Measurements from ENCODE around the gene DAB2IP.
A peak's percentile ranks its signal among the peaks of the same experiment; 100 is the strongest.

DAB2IP gene

DNA sequence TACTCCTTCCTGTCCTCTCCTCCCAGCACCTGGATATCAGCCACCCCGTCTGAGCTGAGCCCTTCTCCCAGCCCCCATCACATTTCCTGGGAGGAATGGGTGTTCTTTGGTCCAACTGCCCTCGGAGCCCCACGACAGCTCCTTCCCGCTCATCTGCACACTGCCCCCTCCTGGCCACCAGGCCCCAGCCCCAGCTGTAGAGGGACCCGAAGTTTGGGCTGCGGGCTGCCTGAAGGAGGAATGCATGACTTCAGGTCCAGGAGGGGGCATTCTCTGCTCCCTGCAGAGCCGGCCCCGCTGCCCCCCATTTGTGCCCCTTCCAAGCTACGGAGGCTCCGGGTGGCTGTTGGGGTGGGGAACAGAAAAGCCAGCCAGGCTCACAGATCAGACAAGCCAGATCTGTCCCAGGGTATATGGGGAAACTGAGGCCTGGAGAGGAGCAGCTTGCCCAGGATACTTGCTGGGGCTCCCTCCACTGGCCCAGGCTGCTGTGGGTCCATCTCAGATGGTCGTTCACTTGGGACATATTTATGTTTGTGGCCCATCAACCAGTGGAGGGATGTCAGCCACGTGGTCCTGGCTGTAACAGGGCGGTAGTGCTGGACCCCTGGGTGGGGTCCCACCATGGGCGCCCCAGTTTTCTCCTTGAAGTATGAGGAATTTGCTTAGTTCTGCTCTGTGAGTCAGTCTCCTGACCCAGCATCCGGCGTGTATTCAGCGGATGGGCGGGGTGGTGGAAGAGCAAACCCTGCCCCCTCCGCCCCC is 33.1 kb downstream of the DAB2IP start:
- ChIA-PET CTCF (interaction anchor here (0.8 to 1.4 kb wide), 14 partner anchors 9 to 258 kb away, joined by 3 to 9 read pairs (median 4); no protein-coding TSS in a partner anchor), POLR2A (interaction anchor here (1.0 kb wide), 1 partner anchor 35 kb away, joined by 3 read pairs; no protein-coding TSS in a partner anchor)
- DNase-seq (ENCODE audit: extremely low spot score), result peak; percentile 64
- TF ChIP-seq SP1 (IDR thresholded peaks at IDR 0.05), result no peak
- TF ChIP-seq NFRKB (IDR thresholded peaks at IDR 0.05), result no peak
- TF ChIP-seq L3MBTL2 (conservative IDR thresholded peaks at IDR 0.05), result no peak
- TF ChIP-seq ZNF384 (IDR thresholded peaks at IDR 0.05), result no peak
- TF ChIP-seq, protein P1, sequence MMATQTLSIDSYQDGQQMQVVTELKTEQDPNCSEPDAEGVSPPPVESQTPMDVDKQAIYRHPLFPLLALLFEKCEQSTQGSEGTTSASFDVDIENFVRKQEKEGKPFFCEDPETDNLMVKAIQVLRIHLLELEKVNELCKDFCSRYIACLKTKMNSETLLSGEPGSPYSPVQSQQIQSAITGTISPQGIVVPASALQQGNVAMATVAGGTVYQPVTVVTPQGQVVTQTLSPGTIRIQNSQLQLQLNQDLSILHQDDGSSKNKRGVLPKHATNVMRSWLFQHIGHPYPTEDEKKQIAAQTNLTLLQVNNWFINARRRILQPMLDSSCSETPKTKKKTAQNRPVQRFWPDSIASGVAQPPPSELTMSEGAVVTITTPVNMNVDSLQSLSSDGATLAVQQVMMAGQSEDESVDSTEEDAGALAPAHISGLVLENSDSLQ (IDR thresholded peaks at IDR 0.05), result no peak
- no peak for TF ChIP-seq SUZ12 (IDR thresholded peaks at IDR 0.05)
- no peak for TF ChIP-seq FOXK2 (IDR thresholded peaks at IDR 0.05)
- TF ChIP-seq CTBP1 (IDR thresholded peaks at IDR 0.05; ENCODE audit: borderline replicate concordance), result no peak
- TF ChIP-seq LEF1 (IDR thresholded peaks at IDR 0.05; ENCODE audit: borderline replicate concordance), result no peak
- no peak for TF ChIP-seq ARNT (IDR thresholded peaks at IDR 0.05)
- TF ChIP-seq FOXM1 (IDR thresholded peaks at IDR 0.05; ENCODE audit: borderline replicate concordance), result no peak
- TF ChIP-seq TARDBP (IDR thresholded peaks at IDR 0.05), result no peak
- no peak for TF ChIP-seq ELF4 (IDR thresholded peaks at IDR 0.05)
- TF ChIP-seq HDGF (IDR thresholded peaks at IDR 0.05; ENCODE audit: borderline replicate concordance), result no peak
- no peak for TF ChIP-seq FOXA1 (IDR thresholded peaks at IDR 0.05)
- TF ChIP-seq BHLHE40 (IDR thresholded peaks at IDR 0.05; ENCODE audit: borderline replicate concordance), result no peak

DNA sequence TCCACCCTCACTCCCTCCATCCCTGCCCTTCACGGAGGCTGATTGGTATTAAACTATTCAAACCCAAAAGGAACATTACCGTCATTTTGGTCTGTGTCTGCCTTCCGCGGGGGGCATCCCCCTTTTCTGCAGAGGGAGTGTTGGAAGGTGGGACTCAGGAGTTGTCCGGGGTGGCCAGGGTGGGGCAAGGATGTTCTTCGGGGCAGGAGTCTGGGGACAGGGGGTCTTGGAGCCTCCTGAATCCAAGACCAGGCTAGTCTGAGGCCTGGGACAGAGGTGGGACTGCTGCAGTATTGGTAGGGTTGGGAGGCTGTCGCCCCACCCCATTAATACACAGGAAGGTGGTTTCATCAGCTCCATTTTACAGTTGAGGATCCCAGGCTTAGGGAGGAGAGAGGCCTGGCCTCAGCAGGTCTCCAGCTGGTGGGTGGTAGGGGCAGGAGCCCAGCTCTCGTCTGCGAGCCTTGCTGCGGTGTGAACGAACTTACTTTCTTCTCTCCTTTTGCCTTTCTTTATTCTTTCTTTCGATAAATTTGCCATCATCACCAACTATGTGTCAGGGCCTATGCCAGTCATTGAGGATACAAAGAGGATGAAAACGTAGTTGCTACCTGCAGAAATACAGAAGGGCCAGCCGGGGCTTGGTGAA is 33.8 kb downstream of the DAB2IP start:
- no peak for DNase-seq (ENCODE audit: extremely low spot score)
- TF ChIP-seq SUZ12 (IDR thresholded peaks at IDR 0.05), result no peak
- TF ChIP-seq NFRKB (IDR thresholded peaks at IDR 0.05), result no peak
- TF ChIP-seq FOXM1 (IDR thresholded peaks at IDR 0.05; ENCODE audit: borderline replicate concordance), result no peak
- TF ChIP-seq FOXA1 (IDR thresholded peaks at IDR 0.05), result no peak
- no peak for TF ChIP-seq ARNT (IDR thresholded peaks at IDR 0.05)
- no peak for TF ChIP-seq ZNF384 (IDR thresholded peaks at IDR 0.05)
- no peak for TF ChIP-seq HDGF (IDR thresholded peaks at IDR 0.05; ENCODE audit: borderline replicate concordance)
- TF ChIP-seq, protein P1 (IDR thresholded peaks at IDR 0.05), result no peak
- no peak for TF ChIP-seq BHLHE40 (IDR thresholded peaks at IDR 0.05; ENCODE audit: borderline replicate concordance)
- no peak for TF ChIP-seq SP1 (IDR thresholded peaks at IDR 0.05)
- ChIA-PET POLR2A (no interaction called here), CTCF (interaction anchor here (0.6 to 1.2 kb wide), 3 partner anchors 10 to 45 kb away, joined by 3 read pairs; no protein-coding TSS in a partner anchor)

DNA sequence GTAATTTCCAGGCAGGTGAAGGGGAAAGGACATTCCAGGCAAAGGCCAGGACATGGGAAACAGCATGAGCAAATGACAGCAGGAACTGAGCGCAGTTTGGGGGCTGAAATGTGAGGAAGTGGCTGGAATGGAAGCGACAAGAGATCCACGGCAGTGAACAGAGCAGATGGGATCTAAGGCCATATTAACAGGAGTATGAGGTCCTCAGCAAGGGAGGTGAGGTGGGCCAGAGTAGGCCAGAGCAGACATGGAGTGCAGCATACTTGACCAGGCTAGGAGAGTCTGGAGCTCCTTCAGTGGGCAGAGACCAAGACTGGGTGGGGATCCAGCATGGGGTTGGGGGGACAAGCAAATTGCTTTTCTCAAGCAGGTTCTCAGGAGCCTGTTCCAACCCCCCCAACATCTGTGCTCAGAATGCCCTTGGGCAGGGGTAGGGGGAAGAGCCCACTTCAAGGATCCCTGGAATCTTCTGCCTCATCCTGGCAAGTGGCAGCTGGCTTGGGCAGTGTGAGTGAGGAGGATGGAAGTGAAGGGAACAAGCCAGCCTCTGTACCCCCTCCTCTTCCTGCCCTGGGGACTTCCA is 34.5 kb downstream of the DAB2IP start:
- DNase-seq (ENCODE audit: extremely low spot score), result no peak
- ChIA-PET CTCF (interaction anchor here (0.6 to 1.2 kb wide), 3 partner anchors 9 to 45 kb away, joined by 3 read pairs; no protein-coding TSS in a partner anchor), POLR2A (no interaction called here)
- TF ChIP-seq FOXK2 (IDR thresholded peaks at IDR 0.05) (no peak), LEF1 (IDR thresholded peaks at IDR 0.05; ENCODE audit: borderline replicate concordance) (no peak), HDGF (IDR thresholded peaks at IDR 0.05; ENCODE audit: borderline replicate concordance) (no peak), SUZ12 (IDR thresholded peaks at IDR 0.05) (no peak), TARDBP (IDR thresholded peaks at IDR 0.05) (no peak), NFRKB (IDR thresholded peaks at IDR 0.05) (no peak)
- TF ChIP-seq, protein P1 (IDR thresholded peaks at IDR 0.05), result no peak

DNA sequence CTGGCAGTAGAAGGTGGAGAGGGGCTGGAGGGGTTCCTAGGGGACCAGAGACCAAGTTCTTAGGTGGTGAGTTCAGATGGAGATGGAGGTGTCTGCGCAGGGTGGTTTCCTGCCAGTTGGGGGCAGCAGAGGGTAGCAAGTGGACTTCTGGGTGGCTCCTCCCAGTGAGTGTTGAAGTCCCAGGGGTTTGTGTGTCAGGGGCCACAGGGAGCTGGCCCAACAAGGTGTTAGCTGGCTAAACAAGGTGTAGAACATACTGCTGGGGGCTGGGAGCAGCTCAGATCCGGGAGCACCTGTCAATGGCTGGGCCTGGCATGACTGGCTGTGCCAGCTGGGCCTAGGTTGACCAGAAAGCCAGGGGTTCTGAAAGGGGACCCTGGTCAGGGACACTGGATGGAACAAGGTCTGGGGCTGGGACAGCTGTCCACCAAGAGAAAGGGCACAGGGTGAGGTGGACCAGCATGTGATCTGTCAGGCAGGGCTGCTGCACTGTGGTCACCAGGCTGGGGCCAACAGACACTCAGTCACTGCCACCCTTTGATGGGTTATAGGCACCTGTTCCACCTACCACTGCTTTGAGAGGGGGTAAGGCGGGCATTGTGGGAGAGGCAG is 35.6 kb downstream of the DAB2IP start:
- TF ChIP-seq ARNT (IDR thresholded peaks at IDR 0.05), result no peak
- TF ChIP-seq TARDBP (IDR thresholded peaks at IDR 0.05), result no peak
- TF ChIP-seq HDGF (IDR thresholded peaks at IDR 0.05; ENCODE audit: borderline replicate concordance), result no peak
- no peak for TF ChIP-seq SP1 (IDR thresholded peaks at IDR 0.05)
- TF ChIP-seq BHLHE40 (IDR thresholded peaks at IDR 0.05; ENCODE audit: borderline replicate concordance), result no peak
- TF ChIP-seq FOXK2 (IDR thresholded peaks at IDR 0.05), result no peak
- no peak for TF ChIP-seq FOXA1 (IDR thresholded peaks at IDR 0.05)
- TF ChIP-seq NFRKB (IDR thresholded peaks at IDR 0.05), result no peak
- no peak for TF ChIP-seq LEF1 (IDR thresholded peaks at IDR 0.05; ENCODE audit: borderline replicate concordance)
- TF ChIP-seq ELF4 (IDR thresholded peaks at IDR 0.05), result no peak
- ChIA-PET CTCF (interaction anchor here (0.6 to 3.7 kb wide), 12 partner anchors 9 to 319 kb away, joined by 3 to 25 read pairs (median 4); no protein-coding TSS in a partner anchor), POLR2A (no interaction called here)
- DNase-seq (ENCODE audit: extremely low spot score), result peak; percentile 77

DNA sequence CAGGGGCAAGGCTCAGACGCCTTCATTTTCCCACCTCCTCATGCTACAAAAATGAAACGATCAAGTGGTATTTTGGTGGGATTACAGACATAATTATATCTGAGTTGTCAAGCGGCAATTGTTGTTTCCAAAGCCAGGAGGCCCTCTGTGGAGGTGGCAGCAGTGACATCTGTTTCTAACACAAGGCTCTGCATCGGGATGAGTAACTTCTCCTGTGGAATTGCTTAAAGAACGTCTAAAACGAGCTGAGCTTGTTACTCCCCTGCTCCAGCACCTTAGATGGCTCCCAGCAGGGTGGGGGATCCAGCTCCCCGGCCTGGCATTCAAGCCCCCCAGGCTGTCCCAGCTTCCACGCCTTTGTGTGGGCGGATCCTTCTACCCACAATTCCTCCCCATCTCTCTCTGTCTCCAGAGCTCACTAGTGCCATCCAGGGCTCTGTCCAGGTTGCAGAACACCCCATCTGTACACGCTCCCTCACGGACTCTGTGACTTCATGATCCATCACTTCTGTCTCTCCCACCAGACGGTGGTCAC is 36.8 kb downstream of the DAB2IP start:
- ChIA-PET POLR2A (no interaction called here), CTCF (interaction anchor here (1.0 to 3.7 kb wide), 8 partner anchors 8 to 318 kb away, joined by 3 to 25 read pairs (median 4); no protein-coding TSS in a partner anchor)
- DNase-seq (ENCODE audit: extremely low spot score), result no peak
- TF ChIP-seq CTBP1 (IDR thresholded peaks at IDR 0.05; ENCODE audit: borderline replicate concordance) (no peak), NFRKB (IDR thresholded peaks at IDR 0.05) (no peak), FOXK2 (IDR thresholded peaks at IDR 0.05) (no peak), L3MBTL2 (conservative IDR thresholded peaks at IDR 0.05) (no peak), SUZ12 (IDR thresholded peaks at IDR 0.05) (no peak), LEF1 (IDR thresholded peaks at IDR 0.05; ENCODE audit: borderline replicate concordance) (no peak), FOXA1 (IDR thresholded peaks at IDR 0.05) (no peak), ARNT (IDR thresholded peaks at IDR 0.05) (no peak), BHLHE40 (IDR thresholded peaks at IDR 0.05; ENCODE audit: borderline replicate concordance) (no peak), ZNF384 (IDR thresholded peaks at IDR 0.05) (no peak), SP1 (IDR thresholded peaks at IDR 0.05) (no peak)
- TF ChIP-seq, protein P1 (IDR thresholded peaks at IDR 0.05), result no peak
